Posterior cingulate gyrus (tissue), 11 donors: ENCODE results near the gene EXD1.
A peak's percentile ranks its signal among the peaks of the same experiment; 100 is the strongest.
"Not testable (repeated sequence)": the region's sequence is repeated elsewhere in the genome, so short reads cannot be mapped to it uniquely, and the experiment has no call there.

Experiments used
- DNase-seq, 10 donors: peaks; one replicate each; pipeline versions ENCODE4 v3.0.0 to v3.0.0-alpha.2; 2020 to 2021; ENCODE audit warnings: mixed read lengths in 3 of 10
- intact Hi-C: fragments of 100-400 bp; cut with DNase I; formaldehyde crosslinking; loops from one replicate; pipeline ENCODE4 v1.15.1; 2023

EXD1 gene, protein sequence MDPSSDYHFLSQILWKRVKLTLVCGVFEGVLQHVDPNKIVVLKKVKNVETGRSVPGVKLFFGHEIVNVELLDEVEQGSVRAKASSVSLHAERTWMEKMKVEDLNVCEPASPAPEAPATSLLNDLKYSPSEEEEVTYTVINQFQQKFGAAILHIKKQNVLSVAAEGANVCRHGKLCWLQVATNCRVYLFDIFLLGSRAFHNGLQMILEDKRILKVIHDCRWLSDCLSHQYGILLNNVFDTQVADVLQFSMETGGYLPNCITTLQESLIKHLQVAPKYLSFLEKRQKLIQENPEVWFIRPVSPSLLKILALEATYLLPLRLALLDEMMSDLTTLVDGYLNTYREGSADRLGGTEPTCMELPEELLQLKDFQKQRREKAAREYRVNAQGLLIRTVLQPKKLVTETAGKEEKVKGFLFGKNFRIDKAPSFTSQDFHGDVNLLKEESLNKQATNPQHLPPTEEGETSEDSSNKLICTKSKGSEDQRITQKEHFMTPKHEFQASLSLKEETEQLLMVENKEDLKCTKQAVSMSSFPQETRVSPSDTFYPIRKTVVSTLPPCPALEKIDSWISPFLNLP

DNA sequence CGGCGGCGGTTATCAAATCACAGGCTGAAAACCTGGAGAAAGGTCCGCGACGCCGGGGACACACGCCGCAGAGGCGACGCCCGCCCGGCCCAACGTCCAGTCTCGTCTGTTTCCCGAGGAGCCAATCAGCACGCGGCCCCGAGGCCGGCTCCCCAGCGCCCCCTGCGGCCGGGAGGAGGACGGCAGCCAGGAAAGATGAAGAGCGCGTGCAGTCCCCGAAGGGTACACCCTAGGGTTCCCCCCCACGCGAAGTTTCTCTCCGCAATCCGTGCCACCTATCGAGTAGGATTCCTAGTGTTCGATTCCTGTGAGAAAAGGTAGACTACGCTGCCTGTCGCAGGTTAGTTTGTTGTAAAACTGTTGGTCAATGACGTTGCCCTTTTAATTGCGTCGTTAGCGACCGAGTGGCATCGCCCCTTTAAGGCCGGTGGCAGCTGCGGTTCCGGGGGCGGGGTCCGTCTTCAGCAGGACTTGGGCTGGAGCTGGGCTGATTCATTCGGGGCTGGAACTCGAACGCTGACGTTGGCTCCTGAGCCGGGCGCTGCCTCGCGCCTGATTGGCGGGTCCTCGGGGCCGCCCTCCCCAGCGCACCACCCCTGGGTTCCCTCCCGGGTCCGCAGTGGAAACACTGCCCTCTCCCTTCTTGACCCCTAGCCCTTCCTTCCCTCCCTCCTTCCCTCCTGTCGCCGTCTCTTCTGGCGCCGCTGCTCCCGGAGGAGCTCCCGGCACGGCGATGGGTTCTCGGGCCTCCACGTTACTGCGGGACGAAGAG is at the start of gene EXD1, which contains the start of gene CHP1:
TSS of gene EXD1 (minus strand) at position 108 of the 772 bp plus-strand sequence. CDS start 4,182 bp downstream, outside the sequence.
TSS of gene CHP1 (plus strand) at position 619 of the 772 bp plus-strand sequence. CDS start at position 734, 115 bp downstream.
- peak; percentile 96 to 100 (median 98) for DNase-seq
- intact Hi-C loops = loop anchor here (2.0 to 5.0 kb wide), 2 partner anchors 46 to 114 kb away; partner anchors contain the start of gene INO80

DNA sequence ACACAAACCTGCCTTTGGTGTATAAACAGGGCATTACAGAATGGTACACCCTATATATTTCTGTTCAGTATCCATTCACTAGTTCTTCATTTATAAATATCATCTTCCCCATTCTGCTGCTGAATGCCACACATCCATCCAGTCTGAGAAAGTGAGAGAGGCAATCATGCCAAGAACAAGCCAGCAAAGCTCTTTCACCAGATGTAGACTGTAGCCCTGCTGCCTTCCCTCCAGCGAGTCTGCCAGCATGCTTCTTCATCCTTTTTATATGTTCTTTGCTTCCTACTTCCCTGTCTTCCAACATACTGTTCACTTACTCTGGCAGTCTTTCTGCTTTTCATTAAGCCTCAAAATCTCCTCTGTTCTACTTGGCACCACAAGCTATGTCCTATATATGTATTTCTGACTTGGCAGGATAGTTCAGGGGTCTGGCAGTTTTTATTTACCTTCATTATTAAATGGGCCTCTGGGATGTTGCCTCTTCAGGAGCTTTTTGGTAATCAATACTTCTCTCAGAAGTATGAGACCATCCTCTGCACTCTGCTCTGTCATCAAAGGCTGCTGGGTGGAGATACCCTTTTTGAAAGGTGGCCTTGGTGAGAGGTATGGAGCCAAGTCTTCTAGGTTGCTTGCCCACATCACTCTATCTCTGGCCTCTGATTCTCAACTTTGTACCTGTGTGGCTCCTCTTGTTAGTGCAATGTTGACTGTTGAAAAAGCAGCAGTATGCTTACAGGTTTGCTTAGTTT is 49.2 kb upstream of the EXD1 start:
- DNase-seq = peak in 5 of 10 donors; percentile 5 to 84 (median 24)
- intact Hi-C loops = loop anchor here (5.0 kb wide), 1 partner anchor 47 kb away; the partner anchor contains the start of genes CHP1 and EXD1

DNA sequence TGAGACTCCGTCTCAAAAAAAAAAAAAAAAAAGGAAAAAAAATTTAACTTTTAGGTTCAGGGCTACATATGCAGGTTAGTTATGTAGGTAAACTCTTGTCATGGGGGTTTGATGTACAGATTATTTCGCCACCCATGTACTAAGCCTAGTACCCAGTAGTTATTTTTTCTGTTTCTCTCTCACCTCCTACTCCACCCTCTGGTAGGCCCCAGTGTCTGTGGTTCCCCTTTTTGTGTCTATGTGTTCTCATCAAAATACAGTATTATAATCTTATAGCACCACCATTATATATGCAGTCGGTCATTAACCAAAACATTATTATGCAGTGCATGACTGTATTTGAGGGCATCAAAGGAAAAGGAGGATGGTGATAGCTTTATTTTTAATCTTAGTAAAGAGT is 47.8 kb upstream of the EXD1 start:
- intact Hi-C loops = loop anchor here (5.0 kb wide), 1 partner anchor 46 kb away; the partner anchor contains the start of genes CHP1 and EXD1
- no peak for DNase-seq

DNA sequence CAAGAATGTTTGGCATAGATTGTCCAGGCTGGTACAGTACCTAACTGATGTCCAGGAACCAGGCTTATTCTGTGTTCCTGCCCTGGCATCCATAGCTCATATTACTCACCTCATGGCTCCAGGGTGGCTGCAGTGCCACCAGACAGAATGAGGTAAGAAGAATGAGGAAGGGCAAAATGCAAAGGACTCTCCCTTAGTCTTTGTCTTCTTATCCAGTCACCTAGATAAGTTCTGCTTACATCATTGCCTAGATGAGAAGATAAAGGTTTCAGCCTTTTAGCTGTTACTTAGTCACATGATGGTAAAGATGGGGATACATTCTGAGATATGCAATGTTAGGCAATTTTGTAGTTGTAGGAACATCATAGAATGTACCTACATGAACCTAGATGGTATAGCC is 46.3 kb upstream of the EXD1 start:
- DNase-seq = no peak
- intact Hi-C loops = loop anchor here (5.0 kb wide), 1 partner anchor 45 kb away; the partner anchor contains the start of genes CHP1 and EXD1

DNA sequence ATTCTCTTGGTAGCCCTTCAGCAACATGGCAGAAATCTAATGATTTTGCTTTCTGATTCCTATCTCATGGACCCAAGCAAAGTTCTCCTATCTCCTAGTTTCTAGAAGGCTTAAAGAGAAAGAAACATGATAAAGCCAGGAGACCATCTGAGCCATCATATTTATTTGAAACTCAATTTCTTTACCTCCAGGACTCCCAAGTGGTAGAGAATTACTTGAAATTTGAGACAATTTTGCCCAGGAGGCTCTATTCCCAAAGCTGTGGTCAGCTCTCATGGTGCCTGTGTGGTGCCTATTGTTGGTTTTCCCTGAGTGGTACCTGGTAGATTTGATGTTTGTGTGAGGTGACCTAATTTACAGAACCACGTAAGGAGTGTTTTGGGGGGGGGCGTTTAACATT is 39.3 kb upstream of the EXD1 start:
- intact Hi-C loops = no loop called here
- DNase-seq = no peak

DNA sequence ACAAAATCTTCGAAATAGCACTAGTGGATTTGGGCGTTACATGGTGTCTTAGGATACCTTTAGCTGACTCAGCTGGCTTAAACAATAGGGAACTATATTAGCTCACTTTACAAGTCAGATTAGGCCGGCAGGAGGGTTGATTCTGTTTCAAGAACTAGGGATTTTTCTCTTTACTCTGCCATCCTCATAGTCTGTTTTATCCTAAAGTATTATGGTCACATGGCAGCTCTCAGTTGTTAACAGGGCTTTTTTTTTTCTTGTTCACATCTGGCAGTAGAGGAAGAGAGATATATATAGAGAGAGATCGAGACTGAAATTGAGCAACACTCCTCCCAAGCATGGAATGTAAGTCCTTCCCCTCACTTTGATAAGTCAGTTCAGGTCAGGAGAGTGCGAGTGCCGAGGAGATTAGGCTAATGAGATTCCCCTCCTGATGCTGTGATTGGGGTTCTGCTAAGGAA is 33.4 kb upstream of the EXD1 start:
- intact Hi-C loops = no loop called here
- peak in 1 of 10 donors; percentile 12 for DNase-seq

DNA sequence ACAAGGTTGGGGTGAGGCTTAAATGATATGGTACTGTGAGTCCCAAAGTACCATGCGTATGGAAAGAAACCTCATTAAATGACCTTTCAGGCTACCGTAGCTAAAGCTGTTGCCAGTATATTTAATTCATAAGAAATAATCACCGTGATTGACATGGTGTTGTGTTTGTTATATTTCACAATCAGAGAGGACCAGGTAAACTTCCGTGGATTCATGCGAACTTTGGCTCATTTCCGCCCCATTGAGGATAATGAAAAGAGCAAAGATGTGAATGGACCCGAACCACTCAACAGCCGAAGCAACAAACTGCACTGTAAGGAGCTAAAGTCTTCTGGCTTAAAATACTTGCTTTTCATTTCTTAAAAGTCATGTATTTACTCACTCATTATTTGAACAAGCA is 32.0 kb upstream of the EXD1 start:
- DNase-seq = no peak

DNA sequence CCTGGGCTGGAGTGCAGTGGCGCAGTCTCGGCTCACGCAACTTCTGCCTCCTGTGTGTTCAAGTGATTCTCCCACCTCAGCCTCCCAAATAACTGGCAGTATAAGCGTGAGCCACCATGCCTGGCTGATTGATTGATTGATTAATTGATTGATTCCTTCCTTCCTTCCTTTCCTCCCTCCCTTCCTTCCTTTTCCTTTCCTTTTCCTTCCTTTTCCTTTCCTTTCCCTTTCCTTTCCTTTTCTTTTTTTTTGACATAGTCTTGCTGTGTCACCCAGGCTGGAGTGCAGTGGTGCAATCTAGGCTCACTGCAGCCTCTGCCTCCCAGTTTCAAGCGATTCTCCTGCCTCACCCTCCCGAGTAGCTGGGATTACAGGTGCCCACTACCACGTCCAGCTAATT is 30.4 kb upstream of the EXD1 start:
- intact Hi-C loops = not testable (repeated sequence)

More for the DNA sequence above, 32.0 kb upstream of the EXD1 start:
- intact Hi-C loops = no loop called here

DNA sequence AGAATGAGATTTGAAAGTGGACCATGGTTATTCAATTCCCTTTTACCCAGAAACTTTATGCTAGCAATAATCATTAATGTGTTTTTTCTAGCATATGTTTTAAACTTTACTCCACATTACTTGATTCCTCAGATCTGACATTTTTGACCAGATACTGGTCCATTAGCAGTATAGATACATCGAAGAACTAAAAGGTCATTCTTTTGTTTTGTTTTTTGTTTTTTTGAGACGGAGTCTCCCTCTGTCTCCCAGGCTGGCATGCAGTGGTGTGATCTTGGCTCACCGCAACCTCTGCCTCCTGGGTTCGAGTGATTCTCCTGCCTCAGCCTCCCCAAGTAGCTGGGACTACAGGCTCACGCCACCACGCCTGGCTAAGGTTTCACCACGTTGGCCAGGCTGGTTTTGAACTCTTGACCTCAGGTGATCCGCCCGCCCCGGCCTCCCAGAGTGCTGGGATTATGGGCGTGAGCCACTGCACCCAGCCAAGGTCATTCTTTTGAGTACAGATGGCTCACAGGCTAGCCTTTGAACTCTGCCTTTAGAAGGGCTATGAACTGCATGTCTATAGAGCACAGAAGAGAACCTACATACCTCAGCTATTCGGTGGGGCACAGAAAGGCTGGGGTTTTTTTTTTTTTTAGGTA is 29.1 kb upstream of the EXD1 start:
- intact Hi-C loops = no loop called here
- peak in 1 of 10 donors; percentile 25 for DNase-seq

More for the DNA sequence above, 30.4 kb upstream of the EXD1 start:
- DNase-seq = peak in 1 of 10 donors; percentile 29

DNA sequence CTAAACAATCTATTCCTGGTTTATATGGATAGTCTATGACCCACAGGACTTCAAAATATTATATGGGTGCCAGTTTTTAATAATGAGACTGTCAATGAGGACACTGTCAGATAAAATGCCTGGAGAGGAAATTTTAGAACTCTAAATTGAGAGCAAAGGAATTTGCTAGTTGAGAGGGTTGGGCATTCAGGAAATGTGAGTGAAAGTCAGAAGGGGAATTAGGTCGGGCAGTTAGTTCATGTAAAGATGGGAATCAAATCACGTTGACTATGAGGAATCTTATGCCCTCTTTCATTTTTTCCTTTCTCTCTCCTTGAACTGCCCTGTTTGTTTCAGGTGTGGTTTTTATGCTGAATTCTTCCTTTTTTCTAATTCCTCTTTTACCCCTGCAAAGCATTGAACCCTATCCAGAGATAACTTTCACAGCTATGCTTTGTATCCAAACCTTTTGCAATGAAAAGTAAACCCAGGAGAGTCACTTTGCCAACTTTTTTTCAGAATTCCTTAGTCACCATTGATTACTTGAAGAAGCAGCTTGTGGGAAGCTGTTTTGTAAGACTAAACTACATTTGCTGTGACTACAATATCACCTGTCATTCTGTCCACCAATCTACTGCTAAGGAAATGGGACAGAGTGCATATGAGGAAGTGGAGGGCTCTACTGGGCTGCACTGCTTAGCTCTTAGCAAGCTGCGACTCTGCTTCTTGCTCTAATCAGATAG is 28.4 kb upstream of the EXD1 start:
- intact Hi-C loops = no loop called here
- DNase-seq = peak in 1 of 10 donors; percentile 22

DNA sequence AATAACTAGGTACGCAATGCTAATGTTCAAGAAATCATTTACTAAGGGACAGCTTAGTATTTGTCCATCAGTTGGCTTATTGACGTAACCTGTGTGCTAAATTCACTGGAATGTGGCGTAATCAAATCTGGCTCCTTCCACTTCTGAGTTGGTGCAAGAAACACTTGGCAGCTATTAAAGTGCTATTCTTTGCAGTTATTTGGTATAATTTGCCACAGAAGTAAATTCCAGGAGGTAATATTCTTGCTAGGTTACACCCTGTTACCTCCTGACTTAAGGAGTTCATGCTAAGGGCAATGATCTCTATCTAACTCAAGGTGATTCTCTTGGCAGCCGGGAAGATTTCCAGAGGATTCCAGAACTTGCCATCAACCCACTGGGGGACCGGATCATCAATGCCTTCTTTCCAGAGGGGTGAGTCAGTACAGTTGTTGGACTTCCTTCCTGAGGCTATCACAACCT is 26.1 kb upstream of the EXD1 start:
- intact Hi-C loops = no loop called here
- DNase-seq = no peak

DNA sequence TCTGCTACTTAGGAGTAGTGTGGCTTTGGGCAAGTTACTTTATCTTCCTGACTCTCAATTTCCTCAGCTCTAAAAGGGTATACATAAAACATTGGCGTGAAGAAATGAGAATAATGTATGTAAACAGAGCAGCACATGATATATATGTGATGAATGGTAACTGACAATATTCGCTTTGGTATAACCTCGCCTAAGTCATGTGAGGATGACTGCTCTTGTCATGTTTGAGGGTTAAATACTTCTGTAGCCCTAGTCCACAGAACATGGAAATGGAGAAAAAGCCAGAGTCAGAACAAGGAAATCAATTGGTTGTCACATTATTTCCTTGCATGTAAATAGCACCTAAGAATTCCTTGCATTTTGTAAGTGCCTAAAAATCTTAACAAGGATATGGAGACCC is 25.5 kb upstream of the EXD1 start:
- no peak for DNase-seq
- intact Hi-C loops = no loop called here

DNA sequence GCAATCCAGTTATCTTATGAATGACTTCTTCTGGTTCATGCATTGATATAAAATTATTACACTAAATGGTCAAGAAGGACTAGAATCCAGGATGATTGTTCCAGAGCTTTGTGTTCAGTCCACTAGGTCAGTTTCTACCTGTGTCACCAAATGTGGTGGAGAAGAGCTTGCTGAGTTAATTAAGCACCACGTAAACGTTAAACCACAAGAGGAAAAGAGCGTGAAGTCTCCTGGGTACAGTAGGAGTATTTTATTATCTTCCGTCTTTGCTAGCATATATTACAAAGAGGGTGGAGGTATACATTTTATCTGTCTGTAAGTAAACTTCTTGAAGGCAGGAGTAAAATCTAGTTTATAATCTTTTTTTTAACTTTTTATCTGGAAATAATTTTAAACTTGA is 24.0 kb upstream of the EXD1 start:
- no peak for DNase-seq
- intact Hi-C loops = no loop called here

DNA sequence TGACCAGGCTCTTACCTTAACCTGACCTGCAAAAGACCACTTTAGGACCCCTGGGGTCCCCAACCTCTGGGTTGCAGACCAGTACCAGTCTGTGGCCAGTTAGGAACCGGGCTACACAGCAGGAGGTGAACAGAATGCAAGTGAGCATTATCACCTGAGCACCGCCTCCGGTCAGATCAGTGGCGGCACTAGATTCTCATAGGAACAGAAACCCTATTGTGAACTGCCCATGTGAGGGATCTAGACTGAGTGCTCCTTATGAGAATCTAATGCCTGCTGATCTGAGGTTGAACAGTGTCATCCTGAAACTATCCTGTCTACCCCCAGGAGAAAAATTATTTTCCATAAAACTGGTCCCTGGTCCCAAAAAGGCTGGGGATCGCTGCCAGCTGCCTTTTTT is 20.9 kb upstream of the EXD1 start:
- intact Hi-C loops = no loop called here
- DNase-seq = peak in 1 of 10 donors; percentile 22

DNA sequence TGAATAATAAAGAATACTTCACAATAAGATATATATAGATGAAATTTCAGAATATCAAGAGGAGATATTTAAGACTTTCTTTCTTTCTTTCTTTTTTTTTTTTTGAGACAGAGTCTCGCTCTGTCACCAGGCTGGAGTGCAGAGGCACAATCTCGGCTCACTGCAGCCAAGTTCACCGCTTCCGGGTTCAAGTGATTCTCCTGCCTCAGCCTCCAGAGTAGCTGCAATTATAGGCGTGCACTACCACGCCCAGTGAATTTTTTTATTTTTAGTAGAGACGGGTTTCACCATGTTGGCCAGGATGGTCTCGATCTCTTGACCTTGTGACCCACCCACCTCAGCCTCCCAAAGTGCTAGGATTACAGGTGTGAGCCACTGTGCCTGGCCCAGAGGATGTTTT is 20.2 kb upstream of the EXD1 start:
- DNase-seq, intact Hi-C loops: not testable (repeated sequence)

DNA sequence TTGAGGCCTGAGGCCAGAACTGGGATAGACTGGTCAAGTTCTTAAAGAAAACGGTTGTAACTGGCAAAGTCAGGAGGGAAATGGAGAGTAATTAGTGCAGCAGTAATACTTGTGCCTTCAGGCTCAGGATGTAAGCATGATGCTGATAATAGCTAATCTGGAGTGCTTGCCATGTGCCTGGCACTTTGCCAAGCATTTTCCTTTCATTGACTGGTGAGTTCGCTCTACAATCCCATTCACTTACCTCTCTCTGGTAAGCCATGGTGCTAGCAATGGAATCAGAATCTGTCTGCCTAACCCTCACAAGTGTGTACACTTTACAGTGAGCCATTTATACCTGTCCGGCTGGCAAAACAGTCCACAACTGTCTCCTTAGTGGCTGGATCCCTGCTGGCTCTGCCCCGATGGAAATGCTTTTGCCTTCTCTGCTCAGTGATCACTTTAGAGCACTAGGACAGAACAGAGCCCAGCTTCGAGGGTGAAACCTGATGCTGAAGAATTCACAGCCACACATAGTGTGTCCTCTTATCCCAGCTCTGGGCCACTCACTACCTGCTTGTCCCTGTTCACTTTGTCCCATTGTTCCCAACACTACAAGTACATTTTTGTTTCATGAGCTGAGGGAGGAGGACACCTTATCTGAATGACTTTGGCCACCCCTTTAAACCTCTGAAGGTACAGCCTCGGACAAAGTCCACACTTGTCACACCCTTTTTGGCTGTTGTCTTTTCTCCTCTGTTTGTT is 10.8 kb upstream of the EXD1 start:
- intact Hi-C loops = no loop called here
- peak in 1 of 10 donors; percentile 30 for DNase-seq

DNA sequence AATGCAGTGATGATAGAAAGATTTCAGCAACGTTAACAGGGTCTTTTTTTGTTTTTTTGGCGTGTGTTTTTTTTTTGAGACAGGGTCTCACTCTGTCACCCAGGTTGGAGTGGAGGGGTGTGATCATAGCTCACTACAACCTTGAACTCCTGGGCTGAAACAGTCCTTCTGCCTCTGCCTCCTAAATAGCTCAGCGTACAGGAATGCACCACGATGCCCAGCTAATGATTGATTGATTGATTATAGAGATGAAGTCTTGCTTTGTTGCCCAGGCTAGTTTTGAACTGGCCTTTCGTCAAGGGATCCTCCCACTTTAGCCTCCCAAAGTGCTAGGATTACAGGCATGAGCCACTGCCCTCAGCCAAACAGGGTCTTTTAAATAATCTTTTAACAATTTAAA is 7.5 kb upstream of the EXD1 start:
- intact Hi-C loops = no loop called here

DNA sequence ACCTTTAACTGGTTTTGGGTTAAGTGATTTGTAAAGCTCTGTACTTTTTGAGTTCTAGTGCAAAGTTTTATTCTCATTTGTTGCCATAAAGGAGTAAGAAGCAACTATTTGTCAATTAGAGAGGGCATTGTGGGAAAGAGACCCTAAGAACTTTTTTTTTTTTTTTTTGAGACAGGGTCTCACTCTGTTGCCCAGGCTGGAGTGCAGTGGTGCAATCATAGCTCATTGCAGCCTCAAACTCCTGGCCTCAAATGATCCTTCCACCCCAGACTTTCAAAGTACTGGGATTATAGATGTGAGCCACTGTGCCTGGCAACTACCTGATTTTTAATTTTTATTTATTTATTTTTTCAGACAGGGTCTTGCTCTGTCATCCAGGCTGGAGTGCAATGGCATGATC is 5.4 kb upstream of the EXD1 start:
- DNase-seq = no peak
- intact Hi-C loops = no loop called here

More for the DNA sequence above, 7.5 kb upstream of the EXD1 start:
- DNase-seq = no peak
